Fibroblast of lung (primary cell): ENCODE data around the gene TUBGCP5.

Source experiments
- EZH2 ChIP-seq: IDR thresholded peaks from 2 replicates; pipeline ENCODE4 v1.5.1; 2012; ENCODE audit warnings: low read length, control low read depth, mild to moderate bottlenecking; ENCODE audit errors: missing control alignments
- TF ChIP-seq, protein P1 (sequence below), 2 donors: IDR thresholded peaks in 1 of 2; conservative IDR thresholded peaks in 1 of 2; 1 replicate in 1 of 2; 2 replicates in 1 of 2; pipeline ENCODE4 v1.5.1; 2011 to 2012; ENCODE audit warnings: low read length in 2 of 2, control low read depth in 1 of 2, inconsistent platforms in 1 of 2, low read depth in 1 of 2, mild to moderate bottlenecking in 1 of 2

DNA sequence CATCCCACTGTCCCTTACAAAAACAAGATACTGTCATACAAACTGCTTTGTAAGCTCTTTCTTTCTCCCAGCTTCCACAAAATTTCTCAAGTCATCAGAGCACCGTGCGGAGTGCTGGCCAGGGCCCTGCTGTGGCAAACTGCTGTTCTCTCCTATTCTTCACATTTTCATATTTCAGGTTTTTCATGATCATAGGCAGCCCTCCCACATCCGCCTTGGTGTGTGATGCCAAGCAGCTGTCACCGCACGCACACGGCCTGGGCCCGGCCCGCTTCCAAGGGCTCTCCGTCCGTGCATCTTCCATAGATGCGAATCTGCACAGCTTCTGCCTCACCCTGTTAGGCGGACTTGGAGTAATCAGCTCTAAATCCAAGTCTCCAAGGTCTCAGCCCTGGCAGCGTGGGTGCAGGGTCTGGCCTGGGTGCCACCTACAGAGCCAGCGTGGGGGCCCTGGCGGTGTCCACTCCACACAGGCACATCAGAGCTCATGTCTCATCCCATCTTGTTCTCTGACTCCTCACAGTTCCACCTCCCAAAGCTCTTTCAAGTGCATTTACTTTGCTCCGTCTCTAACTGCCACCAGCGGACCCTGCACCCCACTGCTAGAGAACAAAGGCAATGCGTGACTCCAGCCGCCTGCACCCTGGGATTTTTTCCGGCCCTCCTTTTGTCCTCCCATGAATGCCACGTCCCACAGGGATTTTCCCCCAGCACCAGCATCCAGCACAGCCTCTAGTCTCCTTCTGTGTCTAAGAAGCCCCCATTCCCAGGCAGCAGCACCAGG is 86.4 kb downstream of the TUBGCP5 start:
- TF ChIP-seq, protein P1, sequence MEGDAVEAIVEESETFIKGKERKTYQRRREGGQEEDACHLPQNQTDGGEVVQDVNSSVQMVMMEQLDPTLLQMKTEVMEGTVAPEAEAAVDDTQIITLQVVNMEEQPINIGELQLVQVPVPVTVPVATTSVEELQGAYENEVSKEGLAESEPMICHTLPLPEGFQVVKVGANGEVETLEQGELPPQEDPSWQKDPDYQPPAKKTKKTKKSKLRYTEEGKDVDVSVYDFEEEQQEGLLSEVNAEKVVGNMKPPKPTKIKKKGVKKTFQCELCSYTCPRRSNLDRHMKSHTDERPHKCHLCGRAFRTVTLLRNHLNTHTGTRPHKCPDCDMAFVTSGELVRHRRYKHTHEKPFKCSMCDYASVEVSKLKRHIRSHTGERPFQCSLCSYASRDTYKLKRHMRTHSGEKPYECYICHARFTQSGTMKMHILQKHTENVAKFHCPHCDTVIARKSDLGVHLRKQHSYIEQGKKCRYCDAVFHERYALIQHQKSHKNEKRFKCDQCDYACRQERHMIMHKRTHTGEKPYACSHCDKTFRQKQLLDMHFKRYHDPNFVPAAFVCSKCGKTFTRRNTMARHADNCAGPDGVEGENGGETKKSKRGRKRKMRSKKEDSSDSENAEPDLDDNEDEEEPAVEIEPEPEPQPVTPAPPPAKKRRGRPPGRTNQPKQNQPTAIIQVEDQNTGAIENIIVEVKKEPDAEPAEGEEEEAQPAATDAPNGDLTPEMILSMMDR (conservative IDR thresholded peaks at IDR 0.05 in 1 of 2, IDR thresholded peaks at IDR 0.05 in 1 of 2; ENCODE audit: low read depth in 1 of 2, low read length in 2 of 2): no peak
- TF ChIP-seq EZH2: no peak
